Measurements from ENCODE around the gene RARG.

DNA sequence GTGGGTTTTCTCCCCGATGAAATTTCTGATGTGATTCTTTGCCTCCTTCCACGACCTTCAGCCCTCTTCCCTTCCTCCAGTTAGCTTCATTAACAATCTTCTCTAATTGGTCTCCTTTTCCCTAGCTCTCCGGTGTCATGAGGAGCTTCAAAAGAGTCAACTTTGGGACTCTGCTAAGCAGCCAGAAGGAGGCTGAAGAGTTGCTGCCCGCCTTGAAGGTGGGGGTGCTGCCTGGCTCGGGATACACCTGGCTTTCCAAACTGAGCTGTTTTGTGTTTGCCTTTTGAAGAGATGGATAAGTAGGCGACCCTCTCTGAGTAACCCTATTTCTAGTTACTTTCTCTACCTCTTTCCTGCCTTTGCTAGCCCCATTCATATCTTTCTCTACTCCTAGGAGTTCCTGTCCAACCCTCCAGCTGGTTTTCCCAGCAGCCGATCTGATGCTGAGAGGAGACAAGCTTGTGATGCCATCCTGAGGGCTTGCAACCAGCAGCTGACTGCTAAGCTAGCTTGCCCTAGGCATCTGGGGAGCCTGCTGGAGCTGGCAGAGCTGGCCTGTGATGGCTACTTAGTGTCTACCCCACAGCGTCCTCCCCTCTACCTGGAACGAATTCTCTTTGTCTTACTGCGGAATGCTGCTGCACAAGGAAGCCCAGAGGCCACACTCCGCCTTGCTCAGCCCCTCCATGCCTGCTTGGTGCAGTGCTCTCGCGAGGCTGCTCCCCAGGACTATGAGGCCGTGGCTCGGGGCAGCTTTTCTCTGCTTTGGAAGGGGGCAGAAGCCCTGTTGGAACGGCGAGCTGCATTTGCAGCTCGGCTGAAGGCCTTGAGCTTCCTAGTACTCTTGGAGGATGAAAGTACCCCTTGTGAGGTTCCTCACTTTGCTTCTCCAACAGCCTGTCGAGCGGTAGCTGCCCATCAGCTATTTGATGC lies 36.9 kb upstream of the RARG start:
- TF ChIP-seq, protein P1, sequence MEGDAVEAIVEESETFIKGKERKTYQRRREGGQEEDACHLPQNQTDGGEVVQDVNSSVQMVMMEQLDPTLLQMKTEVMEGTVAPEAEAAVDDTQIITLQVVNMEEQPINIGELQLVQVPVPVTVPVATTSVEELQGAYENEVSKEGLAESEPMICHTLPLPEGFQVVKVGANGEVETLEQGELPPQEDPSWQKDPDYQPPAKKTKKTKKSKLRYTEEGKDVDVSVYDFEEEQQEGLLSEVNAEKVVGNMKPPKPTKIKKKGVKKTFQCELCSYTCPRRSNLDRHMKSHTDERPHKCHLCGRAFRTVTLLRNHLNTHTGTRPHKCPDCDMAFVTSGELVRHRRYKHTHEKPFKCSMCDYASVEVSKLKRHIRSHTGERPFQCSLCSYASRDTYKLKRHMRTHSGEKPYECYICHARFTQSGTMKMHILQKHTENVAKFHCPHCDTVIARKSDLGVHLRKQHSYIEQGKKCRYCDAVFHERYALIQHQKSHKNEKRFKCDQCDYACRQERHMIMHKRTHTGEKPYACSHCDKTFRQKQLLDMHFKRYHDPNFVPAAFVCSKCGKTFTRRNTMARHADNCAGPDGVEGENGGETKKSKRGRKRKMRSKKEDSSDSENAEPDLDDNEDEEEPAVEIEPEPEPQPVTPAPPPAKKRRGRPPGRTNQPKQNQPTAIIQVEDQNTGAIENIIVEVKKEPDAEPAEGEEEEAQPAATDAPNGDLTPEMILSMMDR (IDR thresholded peaks at IDR 0.05): no peak
- TF ChIP-seq POLR2A (IDR thresholded peaks at IDR 0.05): no peak

All from adrenal gland (tissue), 5 donors.